T-helper 1 cell treated with Interleukin-12 subunit alpha and Interleukin-12 subunit beta and Interleukin-4 antibody, amounts not matched to agents 30 μg/mL and 1 μg/mL, for 36 hours (primary cell): Measurements from ENCODE around the gene ANO9.
"Not testable (repeated sequence)": the region's sequence is repeated elsewhere in the genome, so short reads cannot be mapped to it uniquely, and the experiment has no call there.

Source experiments
- H3K27ac Mint-ChIP-seq: one replicate; pipeline ENCODE4 v1.8.0; 2021; ENCODE audit warnings: mild to moderate bottlenecking, mixed read lengths
- H3K27me3 Mint-ChIP-seq: one replicate; pipeline ENCODE4 v1.8.0; 2021; ENCODE audit warnings: low read depth, mixed read lengths
- H3K36me3 Mint-ChIP-seq: one replicate; pipeline ENCODE4 v1.8.0; 2021; ENCODE audit warnings: low read depth, mixed read lengths
- H3K4me1 Mint-ChIP-seq: one replicate; pipeline ENCODE4 v1.8.0; 2021; ENCODE audit warnings: low read depth, mixed read lengths
- H3K4me3 Mint-ChIP-seq: one replicate; pipeline ENCODE4 v1.8.0; 2021; ENCODE audit warnings: mild to moderate bottlenecking, moderate library complexity, mixed read lengths
- H3K9me3 Mint-ChIP-seq: one replicate; pipeline ENCODE4 v1.8.0; 2021; ENCODE audit warnings: mixed read lengths

The ANO9 gene

GRCh38 chr11:413120-414081 is 28.4 kb downstream of the ANO9 start:
- Mint-ChIP-seq H3K4me1 (peaks cover 28% of the 10 kb centered on the region), H3K27me3 (no peaks in the 10 kb centered on the region), H3K36me3 (peaks cover 5% of the 10 kb centered on the region), H3K4me3 (peak overlapping the region; percentile 100), H3K9me3 (no peaks in the 10 kb centered on the region), H3K27ac (peak overlapping the region; percentile 13)

GRCh38 chr11:412641-413119 is 29.1 kb downstream of the ANO9 start:
- Mint-ChIP-seq H3K27ac (no peak overlapping the region), H3K4me1 (peaks cover 28% of the 10 kb centered on the region), H3K4me3 (no peak overlapping the region), H3K27me3 (no peaks in the 10 kb centered on the region), H3K36me3 (peaks cover 3% of the 10 kb centered on the region), H3K9me3 (no peaks in the 10 kb centered on the region)

GRCh38 chr11:411520-411919 is 30.3 kb downstream of the ANO9 start:
- not testable (repeated sequence) for H3K27ac Mint-ChIP-seq, H3K36me3 Mint-ChIP-seq, H3K27me3 Mint-ChIP-seq, H3K9me3 Mint-ChIP-seq, H3K4me3 Mint-ChIP-seq
- peaks cover 28% of the 10 kb centered on the region for H3K4me1 Mint-ChIP-seq

- H3K27me3 Mint-ChIP-seq: not testable (repeated sequence)
Observed at GRCh38 chr11:410711-411110, 31.1 kb downstream of the ANO9 start.

GRCh38 chr11:409600-410483 is 32.0 kb downstream of the ANO9 start:
- Mint-ChIP-seq H3K27me3 (no peaks in the 10 kb centered on the region), H3K27ac (no peak overlapping the region), H3K36me3 (peaks cover 5% of the 10 kb centered on the region), H3K4me1 (peaks cover 19% of the 10 kb centered on the region), H3K4me3 (no peak overlapping the region), H3K9me3 (no peaks in the 10 kb centered on the region)

More at GRCh38 chr11:410711-411110, 31.1 kb downstream of the ANO9 start:
- H3K4me3 Mint-ChIP-seq, H3K27ac Mint-ChIP-seq, H3K9me3 Mint-ChIP-seq, H3K36me3 Mint-ChIP-seq: not testable (repeated sequence)
- H3K4me1 Mint-ChIP-seq: peaks cover 23% of the 10 kb centered on the region

GRCh38 chr11:409008-409599 is 32.7 kb downstream of the ANO9 start:
- peaks cover 5% of the 10 kb centered on the region for H3K36me3 Mint-ChIP-seq
- H3K4me3 Mint-ChIP-seq: no peak overlapping the region
- peaks cover 12% of the 10 kb centered on the region for H3K4me1 Mint-ChIP-seq
- H3K9me3 Mint-ChIP-seq: no peaks in the 10 kb centered on the region
- H3K27me3 Mint-ChIP-seq: no peaks in the 10 kb centered on the region
- H3K27ac Mint-ChIP-seq: no peak overlapping the region

- Mint-ChIP-seq H3K36me3 (peaks cover 3% of the 10 kb centered on the region), H3K9me3 (no peaks in the 10 kb centered on the region), H3K27ac (no peak overlapping the region), H3K27me3 (no peaks in the 10 kb centered on the region), H3K4me3 (no peak overlapping the region), H3K4me1 (peaks cover 10% of the 10 kb centered on the region)
Observed at GRCh38 chr11:408154-409007, 33.4 kb downstream of the ANO9 start.

- H3K27me3 Mint-ChIP-seq: no peaks in the 10 kb centered on the region
- H3K27ac Mint-ChIP-seq: no peak overlapping the region
- H3K9me3 Mint-ChIP-seq: no peaks in the 10 kb centered on the region
- H3K4me1 Mint-ChIP-seq: peaks cover 5% of the 10 kb centered on the region
- no peak overlapping the region for H3K4me3 Mint-ChIP-seq
- peaks cover 2% of the 10 kb centered on the region for H3K36me3 Mint-ChIP-seq
Observed at GRCh38 chr11:407651-408123, 34.1 kb downstream of the ANO9 start.

GRCh38 chr11:406796-407650 is 34.8 kb downstream of the ANO9 start:
- peaks cover 5% of the 10 kb centered on the region for H3K4me1 Mint-ChIP-seq
- H3K27me3 Mint-ChIP-seq: no peaks in the 10 kb centered on the region
- H3K36me3 Mint-ChIP-seq: peaks cover 2% of the 10 kb centered on the region
- H3K4me3 Mint-ChIP-seq: no peak overlapping the region
- H3K27ac Mint-ChIP-seq: no peak overlapping the region
- H3K9me3 Mint-ChIP-seq: no peaks in the 10 kb centered on the region

- Mint-ChIP-seq H3K27ac (peak overlapping the region; percentile 49), H3K4me1 (peaks cover 5% of the 10 kb centered on the region), H3K4me3 (peak overlapping the region; percentile 62), H3K27me3 (no peaks in the 10 kb centered on the region), H3K9me3 (no peaks in the 10 kb centered on the region), H3K36me3 (peaks cover 2% of the 10 kb centered on the region)
Observed at GRCh38 chr11:405954-406795, 35.6 kb downstream of the ANO9 start.

- Mint-ChIP-seq H3K4me1 (peaks cover 5% of the 10 kb centered on the region), H3K9me3 (no peaks in the 10 kb centered on the region), H3K36me3 (peaks cover 2% of the 10 kb centered on the region), H3K27me3 (no peaks in the 10 kb centered on the region), H3K4me3 (peak overlapping the region; percentile 62), H3K27ac (peak overlapping the region; percentile 73)
Observed at GRCh38 chr11:405323-405953, 36.4 kb downstream of the ANO9 start.
